CD4-positive, CD25-positive, alpha-beta regulatory T cell (primary cell): ENCODE measurements around the gene ZC3H4. TPM values are rescaled to one million over a fixed set of nuclear protein-coding genes. Genes with fewer than 3 reads are reported as not detected.
A peak's percentile ranks its signal among the peaks of the same experiment; 100 is the strongest.

Experiments used
- ATAC-seq, 2 donors: fragments of 150-1000 bp; cut with Tn5 transposase; one replicate each; pipeline ENCODE4 v1.10.0; 2021; ENCODE audit warnings: low read depth in 2 of 2, moderate number of reproducible peaks in 2 of 2, moderate library complexity in 1 of 2
- DNase-seq, 3 donors: peaks; one replicate each; pipeline versions ENCODE4 v3.0.0 to v3.0.0-alpha.2; 2012 to 2022; ENCODE audit warnings: mixed read lengths in 1 of 3
- H3K27ac ChIP-seq: one replicate; pipeline ENCODE4 v1.7.0; 2013; ENCODE audit warnings: mild to moderate bottlenecking, low read length; ENCODE audit not compliant: insufficient read depth, poor library complexity, severe bottlenecking
- H3K27me3 ChIP-seq: one replicate; pipeline ENCODE4 v1.7.0; 2013; ENCODE audit warnings: low read length; ENCODE audit not compliant: control insufficient read depth, insufficient read depth
- H3K36me3 ChIP-seq: one replicate; pipeline ENCODE4 v1.7.0; 2013; ENCODE audit warnings: mild to moderate bottlenecking, low read length, moderate library complexity; ENCODE audit not compliant: control insufficient read depth, insufficient read depth
- H3K4me1 ChIP-seq: 2 replicates; pipeline ENCODE4 v1.7.0; 2013; ENCODE audit warnings: mild to moderate bottlenecking, low read length; ENCODE audit not compliant: insufficient read depth, control insufficient read depth, poor library complexity, severe bottlenecking
- H3K4me3 ChIP-seq: one replicate; pipeline ENCODE4 v1.7.0; 2013; ENCODE audit warnings: low read depth, mild to moderate bottlenecking, low read length, moderate library complexity
- H3K9me3 ChIP-seq, 2 experiments: 1 replicate in 1 of 2; 2 replicates in 1 of 2; pipeline ENCODE4 v1.7.0; 2013; ENCODE audit warnings: low read length in 2 of 2, mild to moderate bottlenecking in 1 of 2, moderate library complexity in 1 of 2; ENCODE audit not compliant: control insufficient read depth in 2 of 2
- H3K27ac Mint-ChIP-seq, 3 donors: one replicate each; pipeline ENCODE4 v1.8.0; 2020 to 2022; ENCODE audit warnings: mild to moderate bottlenecking in 3 of 3, mixed read lengths in 3 of 3, moderate library complexity in 2 of 3
- H3K27me3 Mint-ChIP-seq: one replicate; pipeline ENCODE4 v1.8.0; 2022; ENCODE audit warnings: mild to moderate bottlenecking, mixed read lengths
- H3K36me3 Mint-ChIP-seq: one replicate; pipeline ENCODE4 v1.8.0; 2020; ENCODE audit warnings: mixed read lengths
- H3K4me1 Mint-ChIP-seq, 4 donors: one replicate each; pipeline ENCODE4 v1.8.0; 2020 to 2022; ENCODE audit warnings: mixed read lengths in 4 of 4, mild to moderate bottlenecking in 1 of 4
- H3K4me3 Mint-ChIP-seq, 4 donors: one replicate each; pipeline ENCODE4 v1.8.0; 2020 to 2022; ENCODE audit warnings: mild to moderate bottlenecking in 4 of 4, mixed read lengths in 4 of 4, moderate library complexity in 3 of 4
- H3K9me3 Mint-ChIP-seq, 7 donors: one replicate each; pipeline ENCODE4 v1.8.0; 2020 to 2022; ENCODE audit warnings: mixed read lengths in 7 of 7, mild to moderate bottlenecking in 3 of 7, moderate library complexity in 2 of 7
- polyA plus RNA-seq, 4 donors: library from polyadenylated mRNA; unstranded; fragments of 300-500 nt; fragmentation: Illumina TruSeq; gene quantifications; one replicate each; pipeline ENCODE4 v1.2.3, GENCODE V29; 2021
- total RNA-seq: library from RNA; stranded (reverse); gene quantifications from one replicate; pipeline ENCODE4 v1.2.3, GENCODE V29; 2022

The ZC3H4 gene
- total and polyA plus RNA-seq, 5 donors from 2014 or later: 0.58 to 84.7 (median 0.78) TPM

DNA sequence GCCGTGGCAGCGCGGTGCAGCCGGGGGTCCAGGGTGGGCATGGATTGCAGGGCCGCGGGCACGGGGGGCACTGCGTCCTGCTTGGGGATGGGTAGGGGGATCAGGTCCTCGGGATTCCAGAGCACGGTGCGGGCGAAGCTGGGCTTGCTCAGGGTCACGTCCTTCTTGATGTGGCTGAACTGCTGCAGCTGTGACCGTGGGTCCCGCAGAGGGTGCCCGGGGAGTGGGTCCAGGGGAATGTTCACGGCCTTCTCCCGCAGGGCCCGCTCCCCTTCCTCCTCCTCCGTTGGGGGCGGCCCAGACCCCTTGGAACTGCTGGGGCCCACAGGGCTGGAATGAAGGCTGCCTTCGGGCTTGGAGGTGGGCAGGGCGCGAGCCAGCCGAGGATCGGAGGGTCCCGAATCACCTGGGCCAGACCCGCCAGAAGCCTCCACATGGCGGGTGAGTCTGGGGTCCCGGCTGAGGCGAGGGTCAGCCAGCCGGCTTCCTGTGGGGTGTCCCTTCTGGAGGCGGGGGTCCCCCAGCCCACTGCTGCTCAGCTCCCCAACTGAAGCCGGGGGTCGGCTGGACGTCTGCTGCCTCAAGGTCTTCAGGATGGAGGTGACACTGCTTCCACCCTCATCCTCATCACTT, 46.2 kb downstream of the ZC3H4 start:
- Histone ChIP-seq H3K4me3 (no peak overlapping the region), H3K27me3 (no peaks in the 10 kb centered on the region), H3K9me3 (no peaks in the 10 kb centered on the region), H3K36me3 (peaks cover 69% of the 10 kb centered on the region), H3K4me1 (no peaks in the 10 kb centered on the region), H3K27ac (no peak overlapping the region)
- Mint-ChIP-seq H3K27me3 (no peaks in the 10 kb centered on the region), H3K36me3 (peaks cover 28% of the 10 kb centered on the region), H3K4me1 (peaks cover 0 to 3% (median 0%) of the 10 kb centered on the region in 4 donors), H3K4me3 (no peak overlapping the region), H3K27ac (no peak overlapping the region), H3K9me3 (peaks cover 0 to 1% (median 0%) of the 10 kb centered on the region in 7 donors)
- DNase-seq: no peak
- no peak for ATAC-seq

- Mint-ChIP-seq H3K27ac (no peak overlapping the region), H3K27me3 (no peaks in the 10 kb centered on the region), H3K9me3 (peaks cover 0 to 1% (median 0%) of the 10 kb centered on the region in 7 donors), H3K4me3 (no peak overlapping the region), H3K4me1 (peaks cover 0 to 3% (median 0%) of the 10 kb centered on the region in 4 donors), H3K36me3 (peaks cover 28% of the 10 kb centered on the region)
- Histone ChIP-seq H3K4me3 (no peak overlapping the region), H3K36me3 (peaks cover 62% of the 10 kb centered on the region), H3K4me1 (no peaks in the 10 kb centered on the region), H3K27ac (no peak overlapping the region), H3K9me3 (no peaks in the 10 kb centered on the region), H3K27me3 (no peaks in the 10 kb centered on the region)
- DNase-seq: no peak
- peak in 1 of 2 donors; percentile 20 for ATAC-seq
Measured at GRCh38 chr19:47066376-47067214, 47.0 kb downstream of the ZC3H4 start.

- Mint-ChIP-seq H3K4me1 (peaks cover 0 to 3% (median 0%) of the 10 kb centered on the region in 4 donors), H3K36me3 (peaks cover 15% of the 10 kb centered on the region), H3K27me3 (no peaks in the 10 kb centered on the region), H3K27ac (no peak overlapping the region), H3K4me3 (no peak overlapping the region), H3K9me3 (peaks cover 0 to 1% (median 0%) of the 10 kb centered on the region in 7 donors)
- H3K4me1 ChIP-seq: no peaks in the 10 kb centered on the region
- no peak overlapping the region for H3K4me3 ChIP-seq
- H3K9me3 ChIP-seq: no peaks in the 10 kb centered on the region
- H3K36me3 ChIP-seq: peaks cover 49% of the 10 kb centered on the region
- ATAC-seq (no peak), DNase-seq (no peak)
- H3K27me3 ChIP-seq: no peaks in the 10 kb centered on the region
- no peak overlapping the region for H3K27ac ChIP-seq
Measured at GRCh38 chr19:47065242-47065641, 48.3 kb downstream of the ZC3H4 start.

DNA sequence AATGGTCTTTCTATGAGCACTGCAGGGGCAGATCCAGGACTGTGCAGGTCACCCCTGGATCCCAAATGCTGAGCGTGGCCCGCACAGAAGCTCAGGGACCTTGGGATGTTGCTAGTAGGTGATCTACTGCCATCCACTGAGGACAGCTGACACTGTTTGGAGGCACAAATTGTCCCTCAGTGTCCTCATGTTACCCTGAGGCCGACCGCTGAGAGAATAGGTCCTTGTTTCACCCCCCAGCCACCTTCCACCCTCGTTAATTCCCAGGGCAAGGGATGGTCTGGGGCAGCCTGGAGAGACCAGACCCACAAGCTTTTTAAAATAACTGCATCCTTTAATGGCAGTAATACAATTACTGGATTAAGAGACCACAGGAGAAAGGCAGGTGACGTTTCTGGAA, 49.7 kb downstream of the ZC3H4 start:
- Histone ChIP-seq H3K27me3 (no peaks in the 10 kb centered on the region), H3K9me3 (no peaks in the 10 kb centered on the region), H3K4me3 (no peak overlapping the region), H3K4me1 (no peaks in the 10 kb centered on the region), H3K36me3 (peaks cover 35% of the 10 kb centered on the region), H3K27ac (no peak overlapping the region)
- ATAC-seq (no peak), DNase-seq (no peak)
- Mint-ChIP-seq H3K27ac (no peak overlapping the region), H3K36me3 (peaks cover 8% of the 10 kb centered on the region), H3K4me3 (no peak overlapping the region), H3K4me1 (peaks cover 0 to 3% (median 0%) of the 10 kb centered on the region in 4 donors), H3K9me3 (peaks cover 0 to 1% (median 0%) of the 10 kb centered on the region in 7 donors), H3K27me3 (no peaks in the 10 kb centered on the region)

DNA sequence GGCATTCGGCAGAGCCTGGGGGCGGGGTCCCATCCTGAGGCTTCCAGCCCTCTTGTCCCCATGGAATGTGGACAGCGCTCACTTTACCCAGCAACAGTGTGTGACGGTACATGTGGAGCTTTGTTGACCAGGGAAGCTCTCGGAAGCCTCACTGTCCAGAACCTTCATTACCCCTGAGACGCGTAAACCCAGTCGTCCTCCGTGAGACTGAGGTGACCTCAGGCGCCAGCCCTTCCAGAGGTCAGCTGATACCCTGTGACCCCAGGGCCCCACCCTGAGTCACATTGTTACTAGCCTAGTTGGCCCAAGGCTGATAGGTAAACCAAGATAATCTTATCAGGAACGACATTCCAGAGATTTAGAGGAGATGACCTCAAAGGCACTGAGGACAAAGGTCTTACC, 55.0 kb downstream of the ZC3H4 start:
- H3K36me3 ChIP-seq: no peaks in the 10 kb centered on the region
- H3K36me3 Mint-ChIP-seq: no peaks in the 10 kb centered on the region
- no peaks in the 10 kb centered on the region for H3K9me3 ChIP-seq
- no peaks in the 10 kb centered on the region for H3K27me3 ChIP-seq
- peaks cover 10% of the 10 kb centered on the region for H3K27me3 Mint-ChIP-seq
- H3K4me3 ChIP-seq: no peak overlapping the region
- no peak for ATAC-seq
- DNase-seq: no peak
- H3K4me1 Mint-ChIP-seq: peaks cover 0 to 3% (median 0%) of the 10 kb centered on the region in 4 donors
- no peak overlapping the region for H3K27ac ChIP-seq
- H3K9me3 Mint-ChIP-seq: no peaks in the 10 kb centered on the region
- no peak overlapping the region for H3K4me3 Mint-ChIP-seq
- H3K4me1 ChIP-seq: no peaks in the 10 kb centered on the region
- H3K27ac Mint-ChIP-seq: no peak overlapping the region

- ATAC-seq: no peak
- H3K27me3 Mint-ChIP-seq: peaks cover 12% of the 10 kb centered on the region
- Histone ChIP-seq H3K27me3 (no peaks in the 10 kb centered on the region), H3K4me1 (no peaks in the 10 kb centered on the region), H3K36me3 (no peaks in the 10 kb centered on the region), H3K27ac (no peak overlapping the region), H3K4me3 (no peak overlapping the region), H3K9me3 (no peaks in the 10 kb centered on the region)
- H3K4me1 Mint-ChIP-seq: no peaks in the 10 kb centered on the region
- H3K27ac Mint-ChIP-seq: no peak overlapping the region
- no peak overlapping the region for H3K4me3 Mint-ChIP-seq
- no peaks in the 10 kb centered on the region for H3K9me3 Mint-ChIP-seq
- DNase-seq: no peak
- no peaks in the 10 kb centered on the region for H3K36me3 Mint-ChIP-seq
Measured at GRCh38 chr19:47057328-47057727, 56.2 kb downstream of the ZC3H4 start.

GRCh38 chr19:47056411-47056810, 57.2 kb downstream of the ZC3H4 start:
- Histone ChIP-seq H3K4me3 (no peak overlapping the region), H3K36me3 (no peaks in the 10 kb centered on the region), H3K9me3 (no peaks in the 10 kb centered on the region), H3K27ac (no peak overlapping the region), H3K27me3 (no peaks in the 10 kb centered on the region), H3K4me1 (no peaks in the 10 kb centered on the region)
- no peak for ATAC-seq
- DNase-seq: no peak
- Mint-ChIP-seq H3K4me1 (no peaks in the 10 kb centered on the region), H3K27ac (no peak overlapping the region), H3K4me3 (no peak overlapping the region), H3K9me3 (no peaks in the 10 kb centered on the region), H3K27me3 (peaks cover 12% of the 10 kb centered on the region), H3K36me3 (no peaks in the 10 kb centered on the region)
